HuH-7 (cell line): ENCODE data around the gene STK39.
"Not testable (repeated sequence)": the region's sequence is repeated elsewhere in the genome, so short reads cannot be mapped to it uniquely, and the experiment has no call there.

Experiments
- DNase-seq: peaks from one replicate; pipeline ENCODE4 v3.0.0; 2011; ENCODE audit warnings: low spot score

The STK39 gene

GRCh38 chr2:168085801-168086361, 161.5 kb downstream of the STK39 start:
- DNase-seq, result no peak

- no peak for DNase-seq
Measured at GRCh38 chr2:168084288-168084687, 163.1 kb downstream of the STK39 start.

GRCh38 chr2:168081452-168081851, 165.9 kb downstream of the STK39 start:
- not testable (repeated sequence) for DNase-seq

- no peak for DNase-seq
Measured at GRCh38 chr2:168079236-168079635, 168.2 kb downstream of the STK39 start.

GRCh38 chr2:168076731-168077130, 170.7 kb downstream of the STK39 start:
- DNase-seq, result no peak

GRCh38 chr2:168075446-168075845, 171.9 kb downstream of the STK39 start:
- no peak for DNase-seq

- no peak for DNase-seq
Measured at GRCh38 chr2:168072626-168073303, 174.6 kb downstream of the STK39 start.

- no peak for DNase-seq
Measured at GRCh38 chr2:168064011-168064998, 183.1 kb downstream of the STK39 start.

GRCh38 chr2:168062936-168063335, 184.5 kb downstream of the STK39 start:
- no peak for DNase-seq

- DNase-seq, result no peak
Measured at GRCh38 chr2:168062054-168062453, 185.3 kb downstream of the STK39 start.

GRCh38 chr2:168060986-168061750, 186.2 kb downstream of the STK39 start:
- no peak for DNase-seq

GRCh38 chr2:168059758-168060157, 187.6 kb downstream of the STK39 start:
- DNase-seq, result no peak

GRCh38 chr2:168058675-168059074, 188.7 kb downstream of the STK39 start:
- no peak for DNase-seq

GRCh38 chr2:168056242-168056787, 191.1 kb downstream of the STK39 start:
- DNase-seq, result no peak

GRCh38 chr2:168054657-168055056, 192.7 kb downstream of the STK39 start:
- DNase-seq, result no peak

- DNase-seq, result no peak
Measured at GRCh38 chr2:168053676-168054075, 193.7 kb downstream of the STK39 start.

GRCh38 chr2:168052773-168053172, 194.6 kb downstream of the STK39 start:
- no peak for DNase-seq

- no peak for DNase-seq
Measured at GRCh38 chr2:168050377-168050776, 197.0 kb downstream of the STK39 start.

- DNase-seq, result no peak
Measured at GRCh38 chr2:168049609-168050008, 197.8 kb downstream of the STK39 start.

GRCh38 chr2:168047091-168047690, 200.2 kb downstream of the STK39 start:
- DNase-seq, result no peak

GRCh38 chr2:168044579-168044978, 202.8 kb downstream of the STK39 start:
- DNase-seq, result no peak
